HEK293T (cell line): ENCODE measurements around the gene PIK3R1.

Source experiments
- ARNT ChIP-seq: fragments of 450-650 bp; IDR thresholded peaks from 2 replicates; pipeline ENCODE4 v1.6.1; 2017; ENCODE audit warnings: mild to moderate bottlenecking
- BHLHE40 ChIP-seq: fragments of 450-650 bp; IDR thresholded peaks from 2 replicates; pipeline ENCODE4 v1.6.1; 2016; ENCODE audit warnings: mild to moderate bottlenecking, moderate library complexity, borderline replicate concordance
- CTBP1 ChIP-seq: fragments of 450-650 bp; IDR thresholded peaks from 2 replicates; pipeline ENCODE4 v1.6.1; 2016; ENCODE audit warnings: borderline replicate concordance
- ELF4 ChIP-seq: fragments of 450-650 bp; IDR thresholded peaks from 2 replicates; pipeline ENCODE4 v1.6.1; 2017; ENCODE audit warnings: antibody characterized with exemption
- FOXA1 ChIP-seq: fragments of 450-650 bp; IDR thresholded peaks from 2 replicates; pipeline ENCODE4 v1.6.1; 2016; ENCODE audit warnings: mild to moderate bottlenecking
- FOXK2 ChIP-seq: fragments of 450-650 bp; IDR thresholded peaks from 2 replicates; pipeline ENCODE4 v1.6.1; 2016; ENCODE audit warnings: mild to moderate bottlenecking
- FOXM1 ChIP-seq: fragments of 450-650 bp; IDR thresholded peaks from 2 replicates; pipeline ENCODE4 v1.6.1; 2017; ENCODE audit warnings: mild to moderate bottlenecking, borderline replicate concordance
- HDGF ChIP-seq: fragments of 450-650 bp; IDR thresholded peaks from 2 replicates; pipeline ENCODE4 v1.6.1; 2017; ENCODE audit warnings: antibody characterized with exemption, borderline replicate concordance
- LEF1 ChIP-seq: fragments of 450-650 bp; IDR thresholded peaks from 2 replicates; pipeline ENCODE4 v1.6.1; 2017; ENCODE audit warnings: mild to moderate bottlenecking, borderline replicate concordance
- SP1 ChIP-seq: fragments of 450-650 bp; IDR thresholded peaks from 2 replicates; pipeline ENCODE4 v1.6.1; 2017
- SUZ12 ChIP-seq: fragments of 450-650 bp; IDR thresholded peaks from 2 replicates; pipeline ENCODE4 v1.6.1; 2016; ENCODE audit warnings: mild to moderate bottlenecking
- TARDBP ChIP-seq: fragments of 450-650 bp; IDR thresholded peaks from 2 replicates; pipeline ENCODE4 v1.6.1; 2016
- ZNF384 ChIP-seq: fragments of 450-650 bp; IDR thresholded peaks from 2 replicates; pipeline ENCODE4 v1.6.1; 2016

DNA sequence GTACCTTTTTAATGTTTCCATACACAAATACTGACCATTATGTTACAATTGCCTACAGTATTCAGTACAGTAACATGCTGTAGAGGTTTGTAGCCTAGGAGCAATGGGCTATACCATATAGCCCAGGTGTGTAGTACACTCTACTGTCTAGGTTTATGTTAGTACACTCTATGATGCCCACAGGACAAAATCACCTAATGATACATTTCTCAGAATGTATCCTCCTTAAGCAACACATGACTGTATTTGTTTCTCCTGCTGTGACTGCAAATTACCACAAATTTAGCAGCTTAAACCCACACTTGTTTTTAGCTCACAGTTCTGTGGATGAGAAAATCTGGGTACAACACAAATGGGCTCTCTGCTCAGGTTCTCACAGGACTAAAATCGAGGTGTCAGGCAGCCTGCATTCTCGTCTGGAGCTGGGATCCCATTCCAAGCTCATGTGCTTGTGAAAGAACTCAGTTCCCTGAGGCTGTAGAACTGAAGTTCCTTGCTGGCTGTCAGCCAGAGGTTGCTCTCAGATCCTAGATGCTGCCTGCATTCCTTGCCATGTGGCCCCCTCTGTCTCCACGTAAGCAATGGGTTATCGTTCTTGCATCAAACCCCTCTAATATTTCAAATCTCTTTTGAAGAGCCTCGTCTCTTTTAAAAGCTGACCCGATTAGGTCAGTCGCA is 38.6 kb upstream of the PIK3R1 start:
- TF ChIP-seq LEF1, result no peak
- TF ChIP-seq BHLHE40, result no peak
- no peak for TF ChIP-seq ARNT
- no peak for TF ChIP-seq FOXA1
- TF ChIP-seq SUZ12, result no peak
- no peak for TF ChIP-seq ELF4
- no peak for TF ChIP-seq CTBP1
- TF ChIP-seq TARDBP, result no peak
- TF ChIP-seq FOXM1, result no peak
- no peak for TF ChIP-seq FOXK2
- no peak for TF ChIP-seq SP1
- no peak for TF ChIP-seq HDGF
- TF ChIP-seq ZNF384, result no peak
